ENCODE results near the gene ZNF451. TPM values are rescaled to one million over a fixed set of nuclear protein-coding genes. Genes with fewer than 3 reads are reported as not detected.

Gene ZNF451
- total RNA-seq, 1 experiment from 2014 or later, result 50.6 TPM

- no peak for TF ChIP-seq EZH2 (IDR thresholded peaks at IDR 0.05; ENCODE audit: low read depth)
- peak; percentile 45; the same call in 1 of the 2 replicates for TF ChIP-seq CTCF (conservative IDR thresholded peaks at IDR 0.05)
- H3K27ac ChIP-seq, result no peak overlapping the region
- H3K4me3 ChIP-seq, result no peak overlapping the region
- no TSS peak for BruUV-seq (replicated peaks)
- ChIA-PET POLR2A (ENCODE audit: unreplicated experiment) (interaction anchor here (0.6 kb wide), 1 partner anchor 968 kb away, joined by 12 read pairs; no protein-coding TSS in a partner anchor), CTCF (no interaction called here)
- H3K4me1 ChIP-seq (replicated peaks; ENCODE audit: insufficient read depth), result no peaks in the 10 kb centered on the region
- no peak overlapping the region for H3K4me2 ChIP-seq
- H3K9me3 ChIP-seq (ENCODE audit: insufficient read depth, low read depth), result no peaks in the 10 kb centered on the region
- no peaks in the 10 kb centered on the region for H3K79me2 ChIP-seq (ENCODE audit: low read depth)
- H4K20me1 ChIP-seq (ENCODE audit: insufficient read depth), result no peaks in the 10 kb centered on the region
- H3K27me3 ChIP-seq (ENCODE audit: insufficient read depth, low read depth), result no peaks in the 10 kb centered on the region
- H2AFZ ChIP-seq, result no peak overlapping the region
- no peaks in the 10 kb centered on the region for H3K9me2 ChIP-seq (ENCODE audit: insufficient read depth)
- intact Hi-C loops (cut with micrococcal nuclease; ENCODE audit: unreplicated experiment), result loop anchor here (1.0 kb wide), 1 partner anchor 126 kb away; no protein-coding TSS in a partner anchor
- H3F3A ChIP-seq (ENCODE audit: insufficient read depth, low read depth), result peaks cover 7% of the 10 kb centered on the region; the same call in 1 of the 2 replicates
- DNase-seq, result no peak
- peaks cover 10% of the 10 kb centered on the region; the same call in 1 of the 2 replicates for H3K36me3 ChIP-seq (ENCODE audit: low read depth)
Observed at GRCh38 chr6:57190140-57190539, 100.2 kb downstream of the ZNF451 start.

GRCh38 chr6:57193177-57193576 is 103.2 kb downstream of the ZNF451 start:
- intact Hi-C loops (cut with micrococcal nuclease; ENCODE audit: unreplicated experiment), result no loop called here
- Histone ChIP-seq H3K9me2 (ENCODE audit: insufficient read depth) (no peaks in the 10 kb centered on the region), H3K27me3 (ENCODE audit: insufficient read depth, low read depth) (no peaks in the 10 kb centered on the region), H3K4me2 (no peak overlapping the region), H3F3A (ENCODE audit: insufficient read depth, low read depth) (peaks cover 7% of the 10 kb centered on the region), H3K4me1 (replicated peaks; ENCODE audit: insufficient read depth) (no peaks in the 10 kb centered on the region), H3K27ac (no peak overlapping the region), H3K36me3 (ENCODE audit: low read depth) (no peaks in the 10 kb centered on the region), H3K79me2 (ENCODE audit: low read depth) (no peaks in the 10 kb centered on the region), H3K9me3 (ENCODE audit: insufficient read depth, low read depth) (no peaks in the 10 kb centered on the region), H2AFZ (no peak overlapping the region), H4K20me1 (ENCODE audit: insufficient read depth) (no peaks in the 10 kb centered on the region), H3K4me3 (no peak overlapping the region)
- ChIA-PET CTCF (no interaction called here), POLR2A (ENCODE audit: unreplicated experiment) (interaction anchor here (0.7 kb wide), 1 partner anchor 21 kb away, joined by 17 read pairs; no protein-coding TSS in a partner anchor)
- TF ChIP-seq EZH2 (IDR thresholded peaks at IDR 0.05; ENCODE audit: low read depth), result no peak
- TF ChIP-seq CTCF (conservative IDR thresholded peaks at IDR 0.05), result no peak
- no peak for DNase-seq
- no TSS peak for BruUV-seq (replicated peaks)

- no TSS peak for BruUV-seq (replicated peaks)
- Histone ChIP-seq H2AFZ (no peak overlapping the region), H3K4me2 (no peak overlapping the region), H3K79me2 (ENCODE audit: low read depth) (no peaks in the 10 kb centered on the region), H3K27ac (no peak overlapping the region), H3K4me3 (no peak overlapping the region), H4K20me1 (ENCODE audit: insufficient read depth) (no peaks in the 10 kb centered on the region), H3K9me3 (ENCODE audit: insufficient read depth, low read depth) (no peaks in the 10 kb centered on the region), H3K9me2 (ENCODE audit: insufficient read depth) (no peaks in the 10 kb centered on the region), H3K4me1 (replicated peaks; ENCODE audit: insufficient read depth) (no peaks in the 10 kb centered on the region), H3F3A (ENCODE audit: insufficient read depth, low read depth) (no peaks in the 10 kb centered on the region; the same call in 1 of the 2 replicates), H3K36me3 (ENCODE audit: low read depth) (no peaks in the 10 kb centered on the region), H3K27me3 (ENCODE audit: insufficient read depth, low read depth) (no peaks in the 10 kb centered on the region)
- no peak for TF ChIP-seq EZH2 (IDR thresholded peaks at IDR 0.05; ENCODE audit: low read depth)
- TF ChIP-seq CTCF (conservative IDR thresholded peaks at IDR 0.05), result no peak
- ChIA-PET CTCF (no interaction called here), POLR2A (ENCODE audit: unreplicated experiment) (no interaction called here)
- intact Hi-C loops (cut with micrococcal nuclease; ENCODE audit: unreplicated experiment), result no loop called here
- no peak for DNase-seq
Observed at GRCh38 chr6:57195457-57195856, 105.5 kb downstream of the ZNF451 start.
